ENCODE measurements around the gene OSBPL2.

Gene OSBPL2

GRCh38 chr20:62262064-62262463 is 23.7 kb downstream of the OSBPL2 start:
- DNase-seq: no peak

- DNase-seq: no peak
Measured at GRCh38 chr20:62263396-62263795, 25.1 kb downstream of the OSBPL2 start.

- no peak for DNase-seq
Measured at GRCh38 chr20:62265365-62265764, 27.0 kb downstream of the OSBPL2 start.

GRCh38 chr20:62266340-62266739 is 28.0 kb downstream of the OSBPL2 start:
- no peak for DNase-seq

GRCh38 chr20:62266851-62267250 is 28.5 kb downstream of the OSBPL2 start:
- DNase-seq: no peak

GRCh38 chr20:62267543-62267942 is 29.2 kb downstream of the OSBPL2 start:
- DNase-seq: no peak

GRCh38 chr20:62268228-62268900 is 30.0 kb downstream of the OSBPL2 start:
- DNase-seq: no peak

- no peak for DNase-seq
Measured at GRCh38 chr20:62269378-62269777, 31.1 kb downstream of the OSBPL2 start.

GRCh38 chr20:62269871-62270270 is 31.6 kb downstream of the OSBPL2 start:
- DNase-seq: no peak

- no peak for DNase-seq
Measured at GRCh38 chr20:62272200-62272599, 33.9 kb downstream of the OSBPL2 start.

- DNase-seq: no peak
Measured at GRCh38 chr20:62273416-62273815, 35.1 kb downstream of the OSBPL2 start.

GRCh38 chr20:62274332-62274950 is 36.1 kb downstream of the OSBPL2 start:
- DNase-seq: peak; percentile 19

GRCh38 chr20:62275219-62275618 is 36.9 kb downstream of the OSBPL2 start:
- DNase-seq: no peak

- DNase-seq: no peak
Measured at GRCh38 chr20:62276439-62276838, 38.1 kb downstream of the OSBPL2 start.

- DNase-seq: no peak
Measured at GRCh38 chr20:62277253-62277652, 38.9 kb downstream of the OSBPL2 start.

- DNase-seq: no peak
Measured at GRCh38 chr20:62280303-62280702, 42.0 kb downstream of the OSBPL2 start.

- DNase-seq: no peak
Measured at GRCh38 chr20:62281161-62281933, 43.0 kb downstream of the OSBPL2 start.

GRCh38 chr20:62282103-62282502 is 43.8 kb downstream of the OSBPL2 start:
- no peak for DNase-seq

GRCh38 chr20:62282877-62283503 is 44.7 kb downstream of the OSBPL2 start:
- DNase-seq: no peak

GRCh38 chr20:62284448-62284847 is 46.1 kb downstream of the OSBPL2 start:
- no peak for DNase-seq

- no peak for DNase-seq
Measured at GRCh38 chr20:62285151-62285550, 46.8 kb downstream of the OSBPL2 start.

GRCh38 chr20:62285722-62286121 is 47.4 kb downstream of the OSBPL2 start:
- DNase-seq: no peak

- DNase-seq: no peak
Measured at GRCh38 chr20:62286493-62287064, 48.3 kb downstream of the OSBPL2 start.

Data from NCI-H146 (cell line).